Fibroblast of pulmonary artery (primary cell): ENCODE measurements around the gene FUT4.

Experiments
- DNase-seq: peaks from one replicate; pipeline ENCODE4 v3.0.0-alpha.2; 2010; ENCODE audit warnings: low read depth
- H3K4me3 ChIP-seq: replicated peaks from 2 replicates; pipeline ENCODE4 v1.5.1; 2011; ENCODE audit warnings: low read depth, mild to moderate bottlenecking, control low read depth, low read length, moderate library complexity
- CTCF ChIP-seq: IDR thresholded peaks from 2 replicates; pipeline ENCODE4 v1.5.1; 2011; ENCODE audit warnings: mild to moderate bottlenecking, control low read depth, low read length, inconsistent platforms; ENCODE audit errors: missing control alignments

Gene FUT4

GRCh38 chr11:94533206-94533605 is 10.5 kb upstream of the FUT4 start:
- TF ChIP-seq CTCF, result no peak
- no peak for DNase-seq
- H3K4me3 ChIP-seq, result no peak overlapping the region

GRCh38 chr11:94533696-94534630 is 9.8 kb upstream of the FUT4 start:
- H3K4me3 ChIP-seq, result no peak overlapping the region
- TF ChIP-seq CTCF, result no peak
- no peak for DNase-seq

- no peak for DNase-seq
- no peak for TF ChIP-seq CTCF
- H3K4me3 ChIP-seq, result no peak overlapping the region
These were observed 7.3 kb upstream of the FUT4 start for GRCh38 chr11:94536386-94536785.

- no peak for TF ChIP-seq CTCF
- no peak overlapping the region for H3K4me3 ChIP-seq
- DNase-seq, result peak; percentile 64
These were observed 6.6 kb upstream of the FUT4 start for GRCh38 chr11:94537031-94537600.

GRCh38 chr11:94539420-94539819 is 4.3 kb upstream of the FUT4 start:
- no peak overlapping the region for H3K4me3 ChIP-seq
- no peak for DNase-seq
- no peak for TF ChIP-seq CTCF

- H3K4me3 ChIP-seq, result peak overlapping the region; percentile 57
- DNase-seq, result no peak
- no peak for TF ChIP-seq CTCF
These were observed 1.0 kb downstream of the FUT4 start for GRCh38 chr11:94544646-94545263.
